GM18511 (cell line): Measurements from ENCODE around the gene PDE4C.

Experiments
- ATAC-seq: cut with Tn5 transposase; IDR thresholded peaks from one replicate; pipeline ENCODE4 v1.9.1; 2021; ENCODE audit warnings: mild to moderate bottlenecking, moderate library complexity; ENCODE audit not compliant: unreplicated experiment

The PDE4C gene

GRCh38 chr19:18225702-18226468 is at the start of gene PDE4C:
Gene PDE4C (minus strand): TSS chr19:18226438. CDS start chr19:18226415, 23 bp downstream.
- no peak for ATAC-seq

GRCh38 chr19:18274781-18275356 is 48.6 kb upstream of the PDE4C start:
- ATAC-seq: no peak

GRCh38 chr19:18274219-18274780 is 48.1 kb upstream of the PDE4C start, which contains the start of gene IQCN:
Gene IQCN (minus strand): TSS chr19:18274452. CDS start chr19:18269478, 4,974 bp downstream.
- no peak for ATAC-seq

- ATAC-seq: no peak
Observed at GRCh38 chr19:18273561-18274218, 47.5 kb upstream of the PDE4C start.

- ATAC-seq: no peak
Observed at GRCh38 chr19:18271433-18271841, 45.2 kb upstream of the PDE4C start.

GRCh38 chr19:18270326-18270725 is 44.1 kb upstream of the PDE4C start:
- no peak for ATAC-seq

GRCh38 chr19:18269070-18269723 is 43.0 kb upstream of the PDE4C start:
- ATAC-seq: no peak

GRCh38 chr19:18266771-18267686 is 40.8 kb upstream of the PDE4C start:
- ATAC-seq: no peak

GRCh38 chr19:18265582-18265981 is 39.3 kb upstream of the PDE4C start:
- ATAC-seq: no peak

GRCh38 chr19:18264971-18265540 is 38.8 kb upstream of the PDE4C start:
- no peak for ATAC-seq

- no peak for ATAC-seq
Observed at GRCh38 chr19:18264137-18264854, 38.1 kb upstream of the PDE4C start.

- ATAC-seq: no peak
Observed at GRCh38 chr19:18263324-18264136, 37.3 kb upstream of the PDE4C start.

- no peak for ATAC-seq
Observed at GRCh38 chr19:18262917-18263316, 36.7 kb upstream of the PDE4C start.

GRCh38 chr19:18262144-18262543 is 35.9 kb upstream of the PDE4C start:
- no peak for ATAC-seq

- no peak for ATAC-seq
Observed at GRCh38 chr19:18261474-18261873, 35.2 kb upstream of the PDE4C start.

- no peak for ATAC-seq
Observed at GRCh38 chr19:18259893-18260292, 33.7 kb upstream of the PDE4C start.

- ATAC-seq: no peak
Observed at GRCh38 chr19:18257503-18258470, 31.5 kb upstream of the PDE4C start.
